Measurements from ENCODE around the gene ERC2. TPM values are rescaled to one million over a fixed set of nuclear protein-coding genes. Genes with fewer than 3 reads are reported as not detected.

ERC2 gene
- total and polyA plus RNA-seq, 9 donors, result 0.52 to 2.0 (median 0.82) TPM

DNA sequence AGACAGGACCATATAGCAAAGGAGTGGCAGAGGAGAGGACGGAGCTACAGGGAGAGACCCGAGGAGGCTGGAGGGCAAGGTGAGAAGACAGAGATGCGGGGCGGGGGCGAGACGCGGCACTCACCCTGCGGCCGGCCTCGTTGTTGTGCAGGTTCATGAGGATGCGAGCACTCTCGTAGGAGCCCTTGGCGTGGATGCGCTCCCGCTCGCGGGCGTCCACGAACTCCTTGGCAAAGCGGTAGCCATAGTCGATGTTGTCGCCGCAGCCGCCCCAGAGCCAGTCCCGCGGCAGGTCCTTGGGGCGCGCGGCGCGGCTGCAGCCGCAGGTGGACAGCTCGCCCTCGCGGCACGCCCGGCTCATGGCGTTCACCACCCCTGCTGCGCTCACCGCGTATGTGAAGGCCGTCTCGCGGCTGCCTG lies 994.0 kb downstream of the ERC2 start:
- Histone ChIP-seq H3K27ac (ENCODE audit: low read length) (no peak overlapping the region), H3K4me3 (ENCODE audit: low read length) (no peak overlapping the region), H3K27me3 (ENCODE audit: control insufficient read depth, insufficient read depth, low read length) (no peaks in the 10 kb centered on the region), H3K9me3 (replicated peaks; ENCODE audit: control insufficient read depth, low read depth, low read length) (no peaks in the 10 kb centered on the region), H3K36me3 (ENCODE audit: control insufficient read depth, insufficient read depth, low read length) (peaks cover 19% of the 10 kb centered on the region), H3K4me1 (ENCODE audit: control insufficient read depth, insufficient read depth, low read length) (no peaks in the 10 kb centered on the region)
- no peak for DNase-seq
- 78% methylated on average over 44 of the region's 44 CpGs for WGBS (ENCODE audit: insufficient coverage)

DNA sequence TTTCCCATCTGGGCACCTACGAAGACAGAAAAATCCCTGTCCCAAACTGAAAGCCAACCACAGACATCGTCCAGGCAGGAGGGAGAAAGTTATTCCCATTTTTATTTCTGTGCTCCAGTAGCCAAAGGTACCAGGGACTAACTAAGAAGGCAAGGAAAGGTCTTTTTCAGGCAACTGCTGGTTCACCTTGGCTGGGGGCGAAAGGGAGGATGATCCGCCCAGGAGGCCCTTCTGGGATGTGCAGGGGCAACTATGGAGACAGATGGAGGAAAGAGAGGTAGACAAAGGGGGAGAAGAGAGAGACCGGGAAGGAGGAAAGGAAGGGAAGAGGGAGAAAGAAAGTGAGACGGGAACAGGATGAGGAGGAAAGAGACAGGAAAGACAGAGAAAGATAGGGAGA lies 994.5 kb downstream of the ERC2 start:
- H3K9me3 ChIP-seq (replicated peaks; ENCODE audit: control insufficient read depth, low read depth, low read length), result no peaks in the 10 kb centered on the region
- peaks cover 18% of the 10 kb centered on the region for H3K36me3 ChIP-seq (ENCODE audit: control insufficient read depth, insufficient read depth, low read length)
- no peak overlapping the region for H3K27ac ChIP-seq (ENCODE audit: low read length)
- H3K4me1 ChIP-seq (ENCODE audit: control insufficient read depth, insufficient read depth, low read length), result no peaks in the 10 kb centered on the region
- DNase-seq, result no peak
- 86% methylated on average over 4 of the region's 6 CpGs for WGBS (ENCODE audit: insufficient coverage)
- no peaks in the 10 kb centered on the region for H3K27me3 ChIP-seq (ENCODE audit: control insufficient read depth, insufficient read depth, low read length)
- no peak overlapping the region for H3K4me3 ChIP-seq (ENCODE audit: low read length)

DNA sequence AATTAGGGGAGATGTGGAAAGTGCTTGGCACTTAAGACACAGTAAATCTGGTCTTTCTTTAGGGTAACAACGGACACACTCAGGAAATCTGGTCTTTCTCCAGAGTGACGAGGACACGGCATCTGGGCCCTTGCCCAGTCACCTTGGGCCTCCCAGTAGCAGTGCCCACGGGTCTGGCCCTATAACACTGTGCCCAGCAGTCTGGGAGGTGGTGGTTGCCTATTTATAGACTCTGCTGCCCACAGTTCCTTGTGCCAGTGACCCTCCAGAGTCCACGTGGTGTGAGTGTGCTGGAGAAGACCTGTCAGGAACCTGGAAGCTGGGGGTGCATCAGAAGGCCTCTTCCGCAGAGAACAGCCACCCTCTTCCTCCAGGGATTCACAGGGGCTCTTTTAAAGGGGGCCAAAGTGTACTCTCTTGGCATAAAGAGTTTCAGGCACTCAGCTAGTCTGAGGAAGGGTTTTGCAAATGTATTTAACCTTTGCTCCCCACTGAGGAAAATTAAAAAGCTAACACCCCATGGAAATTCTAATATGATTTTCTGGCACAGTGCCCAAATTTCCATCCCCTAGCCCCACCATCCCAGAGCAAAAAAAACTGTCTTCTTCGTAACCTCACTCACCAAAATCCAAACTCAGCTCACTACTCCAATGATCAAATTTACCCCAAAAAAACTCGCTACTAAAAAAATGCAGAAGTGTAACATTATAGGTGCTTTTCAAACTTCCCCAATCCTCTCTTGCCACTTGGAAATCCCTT lies 996.6 kb downstream of the ERC2 start:
- no peaks in the 10 kb centered on the region for H3K4me1 ChIP-seq (ENCODE audit: control insufficient read depth, insufficient read depth, low read length)
- DNase-seq, result no peak
- peaks cover 18% of the 10 kb centered on the region for H3K36me3 ChIP-seq (ENCODE audit: control insufficient read depth, insufficient read depth, low read length)
- no peaks in the 10 kb centered on the region for H3K27me3 ChIP-seq (ENCODE audit: control insufficient read depth, insufficient read depth, low read length)
- H3K9me3 ChIP-seq (replicated peaks; ENCODE audit: control insufficient read depth, low read depth, low read length), result no peaks in the 10 kb centered on the region
- 73% methylated on average over 2 of the region's 8 CpGs for WGBS (ENCODE audit: insufficient coverage)
- H3K4me3 ChIP-seq (ENCODE audit: low read length), result no peak overlapping the region
- H3K27ac ChIP-seq (ENCODE audit: low read length), result no peak overlapping the region

DNA sequence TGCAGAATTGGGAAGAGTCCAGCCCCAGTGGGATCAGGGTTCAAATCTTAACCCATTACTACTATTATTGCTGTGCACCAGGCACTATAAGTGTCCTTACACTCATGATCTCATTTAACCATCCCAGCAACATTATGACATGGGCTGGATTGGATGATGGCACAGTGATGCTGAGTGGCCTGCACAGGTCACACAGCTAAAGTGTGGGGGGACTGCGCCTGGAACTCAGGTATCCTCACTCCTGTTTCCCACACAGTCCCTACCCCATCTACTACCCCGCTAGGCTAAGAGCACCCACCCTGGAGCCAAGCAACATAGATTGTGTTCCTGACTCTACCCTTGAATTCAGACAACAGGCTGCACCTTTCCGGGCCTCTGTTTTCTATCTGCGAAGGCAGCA lies 997.2 kb downstream of the ERC2 start:
- no peak overlapping the region for H3K27ac ChIP-seq (ENCODE audit: low read length)
- H3K9me3 ChIP-seq (replicated peaks; ENCODE audit: control insufficient read depth, low read depth, low read length), result no peaks in the 10 kb centered on the region
- no peak for DNase-seq
- WGBS (ENCODE audit: insufficient coverage), result 90% methylated on average over 2 of the region's 4 CpGs
- no peaks in the 10 kb centered on the region for H3K4me1 ChIP-seq (ENCODE audit: control insufficient read depth, insufficient read depth, low read length)
- peaks cover 15% of the 10 kb centered on the region for H3K36me3 ChIP-seq (ENCODE audit: control insufficient read depth, insufficient read depth, low read length)
- H3K27me3 ChIP-seq (ENCODE audit: control insufficient read depth, insufficient read depth, low read length), result no peaks in the 10 kb centered on the region
- H3K4me3 ChIP-seq (ENCODE audit: low read length), result no peak overlapping the region

DNA sequence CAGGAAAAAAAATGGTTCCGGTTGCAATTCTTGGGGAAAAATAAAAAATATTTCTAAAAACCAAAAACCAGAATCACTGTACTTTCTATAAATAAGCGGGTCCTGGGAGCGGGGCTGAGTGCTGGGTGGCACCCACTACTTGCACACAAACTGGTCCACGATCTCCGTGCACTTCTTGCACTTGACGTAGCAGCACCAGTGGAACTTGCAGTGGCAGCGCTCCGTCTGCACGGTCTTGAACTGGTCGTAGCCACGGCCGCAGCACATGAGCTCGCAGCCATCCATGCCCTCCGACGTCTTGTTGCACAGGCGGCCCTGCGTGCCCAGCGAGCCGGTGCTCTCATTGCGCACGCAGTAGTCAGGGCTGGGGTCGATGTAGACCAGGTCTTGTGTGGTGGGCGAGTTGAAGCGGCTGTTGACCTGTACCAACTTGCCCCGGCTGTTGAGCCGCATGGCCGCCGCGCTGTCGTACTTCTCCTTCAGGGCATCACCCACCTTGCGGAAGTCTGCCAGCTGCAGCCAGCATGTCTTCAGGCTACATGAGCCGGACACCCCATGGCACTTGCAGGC lies 998.2 kb downstream of the ERC2 start:
- H3K36me3 ChIP-seq (ENCODE audit: control insufficient read depth, insufficient read depth, low read length), result peaks cover 15% of the 10 kb centered on the region
- H3K27ac ChIP-seq (ENCODE audit: low read length), result no peak overlapping the region
- H3K9me3 ChIP-seq (replicated peaks; ENCODE audit: control insufficient read depth, low read depth, low read length), result no peaks in the 10 kb centered on the region
- H3K27me3 ChIP-seq (ENCODE audit: control insufficient read depth, insufficient read depth, low read length), result no peaks in the 10 kb centered on the region
- WGBS (ENCODE audit: insufficient coverage), result 97% methylated on average over 31 of the region's 32 CpGs
- DNase-seq, result no peak
- H3K4me3 ChIP-seq (ENCODE audit: low read length), result no peak overlapping the region
- no peaks in the 10 kb centered on the region for H3K4me1 ChIP-seq (ENCODE audit: control insufficient read depth, insufficient read depth, low read length)

DNA sequence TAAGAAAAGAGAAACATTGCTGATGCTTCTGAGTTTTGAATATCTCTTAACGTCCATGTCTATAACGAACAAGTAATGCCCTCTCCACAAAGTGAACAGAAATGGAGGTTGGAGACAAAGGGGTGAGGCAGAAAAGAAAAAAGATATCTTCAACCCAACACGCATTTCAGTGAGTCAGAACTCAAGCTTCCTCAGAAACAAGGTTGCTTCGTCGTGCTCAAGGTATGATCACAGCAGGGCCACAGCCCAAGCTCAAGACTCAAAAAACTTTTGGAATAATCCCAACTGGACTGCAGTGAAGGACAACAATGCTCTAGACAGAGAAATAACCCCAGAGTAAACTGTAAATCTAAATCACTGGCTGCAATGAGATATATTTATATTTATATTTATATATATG lies 1000.0 kb downstream of the ERC2 start:
- Histone ChIP-seq H3K4me3 (ENCODE audit: low read length) (no peak overlapping the region), H3K4me1 (ENCODE audit: control insufficient read depth, insufficient read depth, low read length) (no peaks in the 10 kb centered on the region), H3K9me3 (replicated peaks; ENCODE audit: control insufficient read depth, low read depth, low read length) (no peaks in the 10 kb centered on the region), H3K36me3 (ENCODE audit: control insufficient read depth, insufficient read depth, low read length) (peaks cover 12% of the 10 kb centered on the region), H3K27me3 (ENCODE audit: control insufficient read depth, insufficient read depth, low read length) (no peaks in the 10 kb centered on the region), H3K27ac (ENCODE audit: low read length) (no peak overlapping the region)
- no CpG with 5 or more reads among the region's 5 CpGs for WGBS (ENCODE audit: insufficient coverage)
- DNase-seq, result no peak

DNA sequence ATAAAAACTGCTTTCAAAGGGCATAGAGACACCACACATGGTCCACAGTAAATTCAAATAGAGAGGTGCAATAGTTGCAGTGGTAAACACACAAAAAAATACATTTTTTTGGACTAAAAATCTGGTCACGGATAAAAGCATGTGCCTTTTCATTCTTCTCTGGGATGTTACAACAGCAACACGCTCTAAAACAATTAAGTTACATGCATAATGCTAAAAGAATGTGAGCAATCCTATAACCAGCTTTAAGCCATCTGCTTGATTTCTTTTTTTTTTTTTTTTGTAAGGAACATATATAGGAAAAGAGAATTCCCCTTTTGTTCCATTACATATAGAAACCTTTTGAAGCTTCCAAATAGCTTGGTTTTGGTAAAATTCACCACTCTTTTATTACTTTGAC lies 1001.2 kb downstream of the ERC2 start:
- DNase-seq, result peak; percentile 42
- WGBS (ENCODE audit: insufficient coverage), result no CpG with 5 or more reads among the region's 2 CpGs
- Histone ChIP-seq H3K9me3 (replicated peaks; ENCODE audit: control insufficient read depth, low read depth, low read length) (no peaks in the 10 kb centered on the region), H3K4me1 (ENCODE audit: control insufficient read depth, insufficient read depth, low read length) (no peaks in the 10 kb centered on the region), H3K4me3 (ENCODE audit: low read length) (no peak overlapping the region), H3K27ac (ENCODE audit: low read length) (no peak overlapping the region), H3K36me3 (ENCODE audit: control insufficient read depth, insufficient read depth, low read length) (peaks cover 12% of the 10 kb centered on the region), H3K27me3 (ENCODE audit: control insufficient read depth, insufficient read depth, low read length) (no peaks in the 10 kb centered on the region)

DNA sequence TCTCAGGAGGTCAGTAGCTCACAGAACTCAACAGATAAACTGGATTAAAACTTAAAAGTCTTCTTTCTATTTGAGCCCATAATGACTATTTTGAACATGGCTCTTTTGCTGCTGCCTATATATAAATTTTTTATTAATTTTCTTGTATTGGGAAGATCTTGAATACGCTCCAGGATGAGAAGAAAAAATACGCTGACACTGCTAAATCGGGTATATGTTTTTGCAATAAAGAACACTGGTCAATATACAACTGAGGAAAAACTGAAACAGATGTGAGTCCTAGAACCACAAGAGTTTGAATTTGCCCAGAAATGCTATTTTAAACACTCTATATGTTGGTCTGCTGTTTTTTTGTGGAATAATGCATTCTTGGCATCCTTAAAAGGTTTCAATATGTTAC lies 1001.7 kb downstream of the ERC2 start:
- Histone ChIP-seq H3K4me3 (ENCODE audit: low read length) (no peak overlapping the region), H3K36me3 (ENCODE audit: control insufficient read depth, insufficient read depth, low read length) (peaks cover 8% of the 10 kb centered on the region), H3K27ac (ENCODE audit: low read length) (no peak overlapping the region), H3K9me3 (replicated peaks; ENCODE audit: control insufficient read depth, low read depth, low read length) (no peaks in the 10 kb centered on the region), H3K4me1 (ENCODE audit: control insufficient read depth, insufficient read depth, low read length) (no peaks in the 10 kb centered on the region), H3K27me3 (ENCODE audit: control insufficient read depth, insufficient read depth, low read length) (no peaks in the 10 kb centered on the region)
- no peak for DNase-seq
- WGBS (ENCODE audit: insufficient coverage), result no CpG with 5 or more reads among the region's 3 CpGs

DNA sequence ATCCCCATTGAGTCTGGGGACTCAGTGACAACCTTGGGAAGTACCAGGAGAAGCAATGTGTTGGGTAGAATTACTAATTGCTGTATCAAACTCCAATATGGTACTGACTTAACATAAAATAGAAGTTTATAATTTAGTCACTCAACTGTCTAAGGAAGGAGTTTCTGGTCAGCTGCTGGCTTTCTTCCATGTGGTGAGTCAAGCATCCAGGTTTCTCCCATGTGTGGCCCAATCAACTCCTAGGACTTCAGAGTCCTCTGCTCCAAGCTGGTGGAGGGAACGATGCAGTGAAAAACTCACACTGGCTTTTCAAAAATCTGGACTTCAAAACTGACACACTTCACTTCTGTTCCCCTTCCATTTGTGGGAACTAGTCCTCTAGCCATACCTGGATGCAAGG lies 1006.4 kb downstream of the ERC2 start:
- no CpG with 5 or more reads among the region's 1 CpG for WGBS (ENCODE audit: insufficient coverage)
- no peak overlapping the region for H3K27ac ChIP-seq (ENCODE audit: low read length)
- no peak overlapping the region for H3K4me3 ChIP-seq (ENCODE audit: low read length)
- H3K36me3 ChIP-seq (ENCODE audit: control insufficient read depth, insufficient read depth, low read length), result no peaks in the 10 kb centered on the region
- H3K4me1 ChIP-seq (ENCODE audit: control insufficient read depth, insufficient read depth, low read length), result no peaks in the 10 kb centered on the region
- no peaks in the 10 kb centered on the region for H3K9me3 ChIP-seq (replicated peaks; ENCODE audit: control insufficient read depth, low read depth, low read length)
- no peaks in the 10 kb centered on the region for H3K27me3 ChIP-seq (ENCODE audit: control insufficient read depth, insufficient read depth, low read length)
- DNase-seq, result no peak

DNA sequence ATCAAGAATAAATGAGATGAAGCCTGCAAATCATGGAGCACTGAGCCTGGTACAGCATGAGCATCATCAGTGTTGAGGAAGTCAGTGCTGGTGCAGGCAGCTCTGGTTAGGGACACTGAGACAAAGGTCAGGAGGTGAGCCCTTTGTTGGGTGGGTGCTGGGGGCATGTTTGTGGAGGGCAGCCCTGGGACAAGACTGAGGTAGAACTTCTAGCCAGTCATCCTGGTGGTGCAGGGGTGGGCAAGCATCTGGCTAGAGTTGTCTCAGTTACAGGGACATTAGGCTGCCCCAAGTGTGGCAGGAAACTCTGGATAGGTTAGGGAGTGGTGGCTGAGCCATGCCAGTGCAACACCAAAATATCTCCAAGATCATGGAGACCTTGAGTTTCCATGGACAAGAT lies 1008.4 kb downstream of the ERC2 start:
- Histone ChIP-seq H3K4me3 (ENCODE audit: low read length) (no peak overlapping the region), H3K27ac (ENCODE audit: low read length) (no peak overlapping the region), H3K9me3 (replicated peaks; ENCODE audit: control insufficient read depth, low read depth, low read length) (no peaks in the 10 kb centered on the region), H3K36me3 (ENCODE audit: control insufficient read depth, insufficient read depth, low read length) (no peaks in the 10 kb centered on the region), H3K4me1 (ENCODE audit: control insufficient read depth, insufficient read depth, low read length) (peaks cover 4% of the 10 kb centered on the region), H3K27me3 (ENCODE audit: control insufficient read depth, insufficient read depth, low read length) (no peaks in the 10 kb centered on the region)
- no peak for DNase-seq

Measured in muscle of leg (tissue), 11 donors.